NT2/D1 (cell line): ENCODE results near the gene RIMBP2.

Source experiments
- SUZ12 ChIP-seq: IDR thresholded peaks from 2 replicates; pipeline ENCODE4 v1.6.1; 2011; ENCODE audit not compliant: insufficient read length, insufficient read depth; ENCODE audit errors: extremely low read depth
- YY1 ChIP-seq: IDR thresholded peaks from 2 replicates; pipeline ENCODE4 v1.6.1; 2011; ENCODE audit not compliant: insufficient read length, insufficient read depth
- ZNF274 ChIP-seq: IDR thresholded peaks from 2 replicates; pipeline ENCODE4 v1.6.1; 2011; ENCODE audit warnings: mild to moderate bottlenecking, low read depth, low read length

DNA sequence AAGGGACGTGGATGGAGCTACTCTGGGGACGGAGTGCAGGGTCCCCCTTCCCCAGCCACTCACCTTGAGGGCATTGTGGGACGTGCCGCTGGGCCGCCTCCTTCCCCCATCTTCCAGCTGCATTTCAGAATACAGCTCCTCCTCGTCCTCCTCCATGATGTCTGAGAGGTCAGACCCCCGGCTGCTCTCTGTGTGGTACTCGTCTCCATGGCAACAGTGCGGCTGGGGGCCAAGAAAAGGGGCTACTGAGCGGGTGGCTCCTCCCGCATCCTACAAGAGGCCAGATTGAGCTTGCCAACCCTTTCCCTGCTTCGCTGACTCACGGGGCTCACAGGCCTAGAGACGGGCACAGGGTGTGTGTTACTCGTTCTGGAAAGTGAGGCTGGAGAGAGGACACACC lies 288.0 kb downstream of the RIMBP2 start:
- TF ChIP-seq YY1 (no peak), SUZ12 (no peak), ZNF274 (no peak)
